Liver (tissue), 3 donors: ENCODE measurements around the gene RCE1.

Experiments used
- EGR1 ChIP-seq, 2 donors: IDR thresholded peaks; 2 replicates each; pipeline ENCODE4 v1.6.1; 2016 to 2018; ENCODE audit warnings: antibody characterized with exemption in 2 of 2, low read depth in 2 of 2
- GABPA ChIP-seq, 2 donors: IDR thresholded peaks in 1 of 2; conservative IDR thresholded peaks in 1 of 2; 2 replicates each; pipeline ENCODE4 v1.6.1; 2016; ENCODE audit warnings: antibody characterized with exemption in 2 of 2, mild to moderate bottlenecking in 1 of 2, moderate library complexity in 1 of 2
- RAD21 ChIP-seq, 2 donors: IDR thresholded peaks; 2 replicates each; pipeline ENCODE4 v1.6.1; 2016; ENCODE audit warnings: antibody characterized with exemption in 2 of 2, mild to moderate bottlenecking in 2 of 2
- RXRA ChIP-seq, 2 donors: IDR thresholded peaks; 2 replicates each; pipeline ENCODE4 v1.6.1; 2017 to 2018; ENCODE audit warnings: antibody characterized with exemption in 2 of 2, mild to moderate bottlenecking in 1 of 2
- TAF1 ChIP-seq: conservative IDR thresholded peaks from 2 replicates; pipeline ENCODE4 v1.6.1; 2016; ENCODE audit warnings: antibody characterized with exemption, mild to moderate bottlenecking
- YY1 ChIP-seq: IDR thresholded peaks from 2 replicates; pipeline ENCODE4 v1.6.1; 2016; ENCODE audit warnings: antibody characterized with exemption, mild to moderate bottlenecking
- TF ChIP-seq, protein P1 (sequence below): fragments of 150-350 bp; IDR thresholded peaks from 2 replicates; pipeline ENCODE4 v1.5.1; 2017; ENCODE audit warnings: improper control_type of control experiment, low read depth, low read length; ENCODE audit not compliant: missing input control
- TF ChIP-seq, protein P2 (sequence below): IDR thresholded peaks from 2 replicates; pipeline ENCODE4 v1.6.1; 2016; ENCODE audit warnings: antibody characterized with exemption
- TF ChIP-seq, protein P3 (sequence below): IDR thresholded peaks from 2 replicates; pipeline ENCODE4 v1.6.1; 2016; ENCODE audit warnings: antibody characterized with exemption, mild to moderate bottlenecking
- donor health status: healthy.
- donor health status: healthy.

DNA sequence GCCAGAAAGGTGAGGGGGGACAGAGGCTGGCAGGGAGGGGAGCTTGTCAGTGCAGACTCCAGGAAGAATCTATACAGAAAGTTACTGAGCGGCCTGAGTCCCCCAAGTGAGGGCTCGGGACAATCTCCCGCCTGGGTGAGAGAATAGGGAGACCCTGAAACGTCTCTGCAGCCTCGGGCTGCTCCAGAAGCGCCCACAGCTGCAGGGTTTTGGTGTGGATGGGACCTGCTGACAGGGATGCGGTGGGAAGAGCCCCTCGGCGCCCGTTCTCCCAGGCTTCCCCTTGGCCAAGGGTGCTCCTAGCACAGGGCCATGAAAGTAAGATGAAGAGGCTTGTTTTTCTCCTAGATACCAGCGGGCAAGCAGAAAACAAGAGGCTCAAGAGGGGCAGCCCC, 743 bp upstream of the RCE1 start:
- TF ChIP-seq, protein P1, sequence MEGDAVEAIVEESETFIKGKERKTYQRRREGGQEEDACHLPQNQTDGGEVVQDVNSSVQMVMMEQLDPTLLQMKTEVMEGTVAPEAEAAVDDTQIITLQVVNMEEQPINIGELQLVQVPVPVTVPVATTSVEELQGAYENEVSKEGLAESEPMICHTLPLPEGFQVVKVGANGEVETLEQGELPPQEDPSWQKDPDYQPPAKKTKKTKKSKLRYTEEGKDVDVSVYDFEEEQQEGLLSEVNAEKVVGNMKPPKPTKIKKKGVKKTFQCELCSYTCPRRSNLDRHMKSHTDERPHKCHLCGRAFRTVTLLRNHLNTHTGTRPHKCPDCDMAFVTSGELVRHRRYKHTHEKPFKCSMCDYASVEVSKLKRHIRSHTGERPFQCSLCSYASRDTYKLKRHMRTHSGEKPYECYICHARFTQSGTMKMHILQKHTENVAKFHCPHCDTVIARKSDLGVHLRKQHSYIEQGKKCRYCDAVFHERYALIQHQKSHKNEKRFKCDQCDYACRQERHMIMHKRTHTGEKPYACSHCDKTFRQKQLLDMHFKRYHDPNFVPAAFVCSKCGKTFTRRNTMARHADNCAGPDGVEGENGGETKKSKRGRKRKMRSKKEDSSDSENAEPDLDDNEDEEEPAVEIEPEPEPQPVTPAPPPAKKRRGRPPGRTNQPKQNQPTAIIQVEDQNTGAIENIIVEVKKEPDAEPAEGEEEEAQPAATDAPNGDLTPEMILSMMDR = no peak
- TF ChIP-seq RAD21 (IDR thresholded peaks at IDR 0.05) = no peak
- no peak for TF ChIP-seq YY1
- TF ChIP-seq EGR1 (IDR thresholded peaks at IDR 0.05; ENCODE audit: low read depth in 2 of 2) = no peak
- no peak for TF ChIP-seq GABPA (IDR thresholded peaks at IDR 0.05 in 1 of 2, conservative IDR thresholded peaks at IDR 0.05 in 1 of 2)
- no peak for TF ChIP-seq TAF1
- TF ChIP-seq RXRA (IDR thresholded peaks at IDR 0.05) = no peak
- TF ChIP-seq, protein P2, sequence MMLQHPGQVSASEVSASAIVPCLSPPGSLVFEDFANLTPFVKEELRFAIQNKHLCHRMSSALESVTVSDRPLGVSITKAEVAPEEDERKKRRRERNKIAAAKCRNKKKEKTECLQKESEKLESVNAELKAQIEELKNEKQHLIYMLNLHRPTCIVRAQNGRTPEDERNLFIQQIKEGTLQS = no peak
- TF ChIP-seq, protein P3, sequence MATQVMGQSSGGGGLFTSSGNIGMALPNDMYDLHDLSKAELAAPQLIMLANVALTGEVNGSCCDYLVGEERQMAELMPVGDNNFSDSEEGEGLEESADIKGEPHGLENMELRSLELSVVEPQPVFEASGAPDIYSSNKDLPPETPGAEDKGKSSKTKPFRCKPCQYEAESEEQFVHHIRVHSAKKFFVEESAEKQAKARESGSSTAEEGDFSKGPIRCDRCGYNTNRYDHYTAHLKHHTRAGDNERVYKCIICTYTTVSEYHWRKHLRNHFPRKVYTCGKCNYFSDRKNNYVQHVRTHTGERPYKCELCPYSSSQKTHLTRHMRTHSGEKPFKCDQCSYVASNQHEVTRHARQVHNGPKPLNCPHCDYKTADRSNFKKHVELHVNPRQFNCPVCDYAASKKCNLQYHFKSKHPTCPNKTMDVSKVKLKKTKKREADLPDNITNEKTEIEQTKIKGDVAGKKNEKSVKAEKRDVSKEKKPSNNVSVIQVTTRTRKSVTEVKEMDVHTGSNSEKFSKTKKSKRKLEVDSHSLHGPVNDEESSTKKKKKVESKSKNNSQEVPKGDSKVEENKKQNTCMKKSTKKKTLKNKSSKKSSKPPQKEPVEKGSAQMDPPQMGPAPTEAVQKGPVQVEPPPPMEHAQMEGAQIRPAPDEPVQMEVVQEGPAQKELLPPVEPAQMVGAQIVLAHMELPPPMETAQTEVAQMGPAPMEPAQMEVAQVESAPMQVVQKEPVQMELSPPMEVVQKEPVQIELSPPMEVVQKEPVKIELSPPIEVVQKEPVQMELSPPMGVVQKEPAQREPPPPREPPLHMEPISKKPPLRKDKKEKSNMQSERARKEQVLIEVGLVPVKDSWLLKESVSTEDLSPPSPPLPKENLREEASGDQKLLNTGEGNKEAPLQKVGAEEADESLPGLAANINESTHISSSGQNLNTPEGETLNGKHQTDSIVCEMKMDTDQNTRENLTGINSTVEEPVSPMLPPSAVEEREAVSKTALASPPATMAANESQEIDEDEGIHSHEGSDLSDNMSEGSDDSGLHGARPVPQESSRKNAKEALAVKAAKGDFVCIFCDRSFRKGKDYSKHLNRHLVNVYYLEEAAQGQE = no peak
